HG03432 (cell line): Measurements from ENCODE around the gene DGKI.

Experiments
- ATAC-seq: cut with Tn5 transposase; IDR thresholded peaks from one replicate; pipeline ENCODE4 v1.9.1; 2021; ENCODE audit warnings: mild to moderate bottlenecking, moderate library complexity; ENCODE audit not compliant: unreplicated experiment

DGKI gene

GRCh38 chr7:137563981-137564380 is 282.8 kb downstream of the DGKI start:
- no peak for ATAC-seq

GRCh38 chr7:137547485-137547884 is 299.3 kb downstream of the DGKI start:
- ATAC-seq, result no peak

- no peak for ATAC-seq
Measured at GRCh38 chr7:137546671-137547070, 300.1 kb downstream of the DGKI start.

GRCh38 chr7:137546009-137546408 is 300.8 kb downstream of the DGKI start:
- no peak for ATAC-seq

- ATAC-seq, result no peak
Measured at GRCh38 chr7:137545059-137545716, 301.6 kb downstream of the DGKI start.

- no peak for ATAC-seq
Measured at GRCh38 chr7:137544453-137545058, 302.2 kb downstream of the DGKI start.

GRCh38 chr7:137539111-137539715 is 307.6 kb downstream of the DGKI start:
- ATAC-seq, result no peak

GRCh38 chr7:137538361-137538762 is 308.4 kb downstream of the DGKI start:
- no peak for ATAC-seq

GRCh38 chr7:137535579-137535978 is 311.2 kb downstream of the DGKI start:
- ATAC-seq, result no peak

GRCh38 chr7:137531671-137532070 is 315.1 kb downstream of the DGKI start:
- ATAC-seq, result no peak

- no peak for ATAC-seq
Measured at GRCh38 chr7:137527634-137528033, 319.1 kb downstream of the DGKI start.

GRCh38 chr7:137523171-137523570 is 323.6 kb downstream of the DGKI start:
- no peak for ATAC-seq

GRCh38 chr7:137521451-137521850 is 325.3 kb downstream of the DGKI start:
- ATAC-seq, result no peak

GRCh38 chr7:137519947-137520346 is 326.8 kb downstream of the DGKI start:
- ATAC-seq, result no peak

GRCh38 chr7:137519181-137519691 is 327.5 kb downstream of the DGKI start:
- no peak for ATAC-seq

GRCh38 chr7:137513091-137513490 is 333.7 kb downstream of the DGKI start:
- ATAC-seq, result no peak

- no peak for ATAC-seq
Measured at GRCh38 chr7:137507096-137507495, 339.7 kb downstream of the DGKI start.

- no peak for ATAC-seq
Measured at GRCh38 chr7:137506031-137506430, 340.7 kb downstream of the DGKI start.

GRCh38 chr7:137501562-137501961 is 345.2 kb downstream of the DGKI start:
- no peak for ATAC-seq

GRCh38 chr7:137492889-137493288 is 353.9 kb downstream of the DGKI start:
- ATAC-seq, result no peak

- no peak for ATAC-seq
Measured at GRCh38 chr7:137489880-137490279, 356.9 kb downstream of the DGKI start.

GRCh38 chr7:137488038-137488437 is 358.7 kb downstream of the DGKI start:
- no peak for ATAC-seq
